Airway epithelial cell (primary cell): Measurements from ENCODE around the gene OR5H1. TPM values are rescaled to one million over a fixed set of nuclear protein-coding genes. Genes with fewer than 3 reads are reported as not detected.

Experiments used
- total RNA-seq: library from RNA; depleted of rRNA; stranded (reverse); fragments of >200 nt; gene quantifications from 2 replicates; pipeline ENCODE4 v1.2.3, GENCODE V29; 2015

OR5H1 gene
- total RNA-seq, result not detected in 2 replicates

DNA sequence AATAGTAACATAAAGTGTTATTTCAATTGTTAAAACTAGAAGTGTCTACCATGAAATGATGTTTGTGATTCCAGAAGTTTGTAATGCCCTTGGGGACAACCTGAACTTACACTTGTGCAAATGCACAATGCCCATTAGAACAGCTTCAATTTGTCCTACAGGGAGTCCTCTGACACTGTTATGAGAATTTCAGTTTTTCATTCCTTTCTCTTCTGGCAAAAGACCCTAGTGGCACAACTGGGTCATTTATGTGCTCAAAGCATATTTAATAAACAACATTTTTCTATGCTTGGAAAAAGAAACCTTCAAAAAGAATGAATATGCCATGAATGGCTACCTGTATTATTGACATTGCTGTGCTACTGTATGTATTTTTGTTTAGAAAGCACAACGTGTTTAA is at the start of gene OR5H1:
Gene OR5H1 (plus strand): TSS at position 301 of the 400 bp plus-strand sequence. CDS start 1,977 bp downstream, outside the sequence.

DNA sequence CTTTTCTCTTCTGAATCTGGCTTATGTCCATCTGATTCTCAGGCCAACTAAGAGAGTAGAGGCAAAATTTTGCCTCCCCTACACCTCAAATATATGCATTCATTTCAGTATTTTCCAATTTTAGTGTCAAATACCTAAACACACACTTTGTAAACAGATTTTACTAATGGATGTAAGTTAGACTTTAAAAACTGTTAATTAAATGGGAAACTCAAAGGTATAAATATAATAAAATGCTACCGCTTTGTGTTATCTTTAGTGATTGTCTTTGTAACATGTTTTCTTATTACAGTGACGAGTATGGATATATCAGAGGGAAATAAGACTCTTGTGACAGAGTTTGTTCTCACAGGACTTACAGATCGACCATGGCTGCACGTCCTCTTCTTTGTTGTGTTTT is 43.6 kb upstream of the OR5H1 start, which contains the start of gene OR5AC2:
Gene OR5AC2 (plus strand): TSS at position 301 of the 400 bp plus-strand sequence. CDS start 0 bp downstream, at position 301.

DNA sequence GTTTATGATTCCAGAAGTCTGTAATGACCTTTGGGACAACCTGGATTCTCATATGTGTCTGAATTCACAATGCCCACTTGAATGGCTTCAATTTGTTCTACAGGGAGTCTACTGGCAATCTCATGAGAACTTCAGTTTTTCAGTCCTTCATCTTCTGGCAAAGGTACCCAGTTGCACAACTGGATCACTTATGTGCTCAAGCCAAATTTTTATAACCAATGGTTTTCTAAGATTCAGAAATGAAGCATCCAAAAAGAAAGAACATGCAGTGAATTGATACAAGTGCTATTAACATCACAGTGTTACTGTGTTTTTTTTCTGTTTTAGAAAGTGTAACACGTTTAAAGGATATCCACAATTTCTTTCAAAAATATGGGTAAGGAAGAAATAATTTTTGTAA is 16.7 kb downstream of the OR5H1 start, which contains the start of gene OR5H14:
Gene OR5H14 (plus strand): TSS at position 301 of the 400 bp plus-strand sequence. CDS start 1,907 bp downstream, outside the sequence.

DNA sequence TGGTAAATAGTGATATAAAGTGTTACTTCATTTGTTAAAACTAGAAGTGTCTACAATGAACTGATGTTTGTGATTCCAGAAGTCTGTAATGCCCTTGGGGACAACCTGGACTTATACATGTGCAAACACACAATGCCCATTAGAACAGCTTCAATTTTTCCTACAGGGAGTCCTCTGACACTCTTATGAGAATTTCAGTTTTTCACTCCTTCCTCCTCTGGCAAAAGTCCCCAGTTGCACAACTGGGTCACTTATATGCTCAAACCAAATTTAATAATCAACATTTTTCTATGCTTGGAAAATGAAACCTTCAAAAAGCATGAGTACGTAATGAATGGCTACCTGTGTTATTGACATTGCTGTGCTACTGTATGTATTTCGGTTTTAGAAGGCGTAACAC is 35.9 kb downstream of the OR5H1 start, which contains the start of gene OR5H15:
Gene OR5H15 (plus strand): TSS at position 301 of the 400 bp plus-strand sequence. CDS start 2,004 bp downstream, outside the sequence.

Other genes with a start within 250 kb of the OR5H1 start
- gene RIOX2, start 158.3 kb upstream of the OR5H1 start, total RNA-seq, result 19.0 and 25.9 TPM in 2 replicates
- gene GABRR3, start 95.4 kb upstream of the OR5H1 start, total RNA-seq, result not detected in 2 replicates
- not detected in 2 replicates for gene OR5AC2, start 43.5 kb upstream of the OR5H1 start, total RNA-seq
- gene OR5H14, start 16.8 kb downstream of the OR5H1 start, total RNA-seq, result not detected in 2 replicates
- gene OR5H15, start 36.0 kb downstream of the OR5H1 start, total RNA-seq, result not detected in 2 replicates
- not detected in 2 replicates for gene OR5H6, start 133.5 kb downstream of the OR5H1 start, total RNA-seq
- not detected in 2 replicates for gene OR5H2, start 151.8 kb downstream of the OR5H1 start, total RNA-seq
- not detected in 2 replicates for gene OR5K4, start 223.1 kb downstream of the OR5H1 start, total RNA-seq